SH-SY5Y (cell line): ENCODE measurements around the gene ALB.

Experiments
- GATA2 ChIP-seq: IDR thresholded peaks from 2 replicates; pipeline ENCODE4 v1.6.1; 2011; ENCODE audit warnings: mild to moderate bottlenecking, low read depth, low read length
- GATA3 ChIP-seq: IDR thresholded peaks from 2 replicates; pipeline ENCODE4 v1.6.1; 2011; ENCODE audit warnings: low read depth, mild to moderate bottlenecking, low read length, moderate library complexity

DNA sequence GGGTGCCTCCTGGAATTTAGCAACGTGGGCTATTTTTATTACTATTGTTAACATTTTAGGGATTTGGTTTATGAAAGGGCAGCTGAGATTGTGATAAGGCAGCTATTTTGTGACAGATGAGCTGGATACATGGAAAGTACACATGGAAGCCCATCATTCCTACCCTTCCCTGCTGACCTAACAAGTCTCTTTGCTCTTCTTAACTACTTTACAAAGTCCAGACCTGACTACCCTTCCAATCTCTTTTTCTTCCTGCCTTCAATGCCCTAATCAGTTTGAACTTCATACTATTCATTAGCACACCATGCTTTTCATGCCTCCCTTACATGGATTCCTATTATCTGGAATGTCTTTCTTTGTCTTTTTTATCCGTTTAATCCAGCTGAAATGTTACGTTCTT is 22.6 kb downstream of the ALB start:
- TF ChIP-seq GATA3 (no peak), GATA2 (no peak)
